ENCODE results near the gene TTBK1.

DNA sequence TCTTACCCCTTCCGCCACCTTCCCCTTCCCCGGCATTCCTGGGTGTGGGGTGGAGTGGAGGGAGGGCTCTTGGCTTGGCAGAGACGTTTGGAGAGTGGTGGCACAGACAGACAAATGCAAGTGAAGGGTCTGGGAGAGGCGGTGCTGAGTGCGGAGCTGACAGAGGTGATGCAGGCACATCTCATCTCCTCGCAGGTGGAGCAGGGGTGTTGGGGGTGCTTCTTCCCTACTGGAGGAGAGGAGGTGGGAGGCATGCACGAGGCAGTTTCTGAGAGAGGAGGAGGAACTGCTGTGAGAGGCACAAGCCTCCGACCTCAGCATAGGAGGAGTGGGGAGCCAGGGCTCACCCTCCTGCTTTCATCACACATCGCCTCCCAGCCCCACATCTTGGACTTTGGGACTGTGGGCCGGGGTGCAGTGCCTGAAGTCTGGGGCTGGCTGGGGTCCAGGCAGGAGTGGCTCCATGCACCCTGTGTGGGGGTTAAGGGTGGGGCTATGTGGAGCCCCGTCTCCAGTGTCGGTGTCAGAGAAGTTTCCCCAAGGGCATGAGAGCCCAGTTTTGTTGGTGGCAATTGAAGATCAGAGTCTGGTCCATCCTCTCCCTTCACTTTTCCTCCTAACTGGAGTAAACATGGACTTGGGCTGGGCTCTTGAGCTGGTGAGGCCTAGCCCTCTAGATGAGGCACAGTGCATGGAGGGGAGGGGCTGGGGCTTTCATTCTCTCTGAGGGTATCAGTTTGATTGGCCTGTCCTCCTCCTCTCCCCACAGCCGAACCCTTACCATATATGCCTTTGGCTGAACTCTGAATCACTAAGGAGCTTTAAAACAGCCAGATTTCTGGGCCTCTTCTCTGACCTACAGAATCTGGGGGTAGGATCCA, 34.6 kb downstream of the TTBK1 start:
- TF ChIP-seq, protein P1, sequence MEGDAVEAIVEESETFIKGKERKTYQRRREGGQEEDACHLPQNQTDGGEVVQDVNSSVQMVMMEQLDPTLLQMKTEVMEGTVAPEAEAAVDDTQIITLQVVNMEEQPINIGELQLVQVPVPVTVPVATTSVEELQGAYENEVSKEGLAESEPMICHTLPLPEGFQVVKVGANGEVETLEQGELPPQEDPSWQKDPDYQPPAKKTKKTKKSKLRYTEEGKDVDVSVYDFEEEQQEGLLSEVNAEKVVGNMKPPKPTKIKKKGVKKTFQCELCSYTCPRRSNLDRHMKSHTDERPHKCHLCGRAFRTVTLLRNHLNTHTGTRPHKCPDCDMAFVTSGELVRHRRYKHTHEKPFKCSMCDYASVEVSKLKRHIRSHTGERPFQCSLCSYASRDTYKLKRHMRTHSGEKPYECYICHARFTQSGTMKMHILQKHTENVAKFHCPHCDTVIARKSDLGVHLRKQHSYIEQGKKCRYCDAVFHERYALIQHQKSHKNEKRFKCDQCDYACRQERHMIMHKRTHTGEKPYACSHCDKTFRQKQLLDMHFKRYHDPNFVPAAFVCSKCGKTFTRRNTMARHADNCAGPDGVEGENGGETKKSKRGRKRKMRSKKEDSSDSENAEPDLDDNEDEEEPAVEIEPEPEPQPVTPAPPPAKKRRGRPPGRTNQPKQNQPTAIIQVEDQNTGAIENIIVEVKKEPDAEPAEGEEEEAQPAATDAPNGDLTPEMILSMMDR (IDR thresholded peaks at IDR 0.05): no peak
- TF ChIP-seq POLR2A (IDR thresholded peaks at IDR 0.05): no peak
